IMR-90 (cell line): ENCODE data around the gene PYCARD. TPM values are rescaled to one million over a fixed set of nuclear protein-coding genes. Genes with fewer than 3 reads are reported as not detected.

Experiments used
- ATAC-seq: fragments of 200-7000 bp; cut with Tn5 transposase; 2 replicates; pipeline ENCODE4 v1.9.1; 2020; ENCODE audit warnings: low read depth, mild to moderate bottlenecking, moderate library complexity
- BruUV-seq: library from RNA; stranded (reverse); fragments of 400-500 nt; replicated peaks from 2 replicates; lab custom pipeline; 2021; lab: Mats Ljungman, UMichigan
- CTCF ChIA-PET: fragments of 300-600 bp; formaldehyde crosslinking; extraction: SDS; loops from one replicate; lab custom pipeline; 2021; ENCODE audit warnings: antibody characterized with exemption; lab: Yijun Ruan, JAX
- POLR2A ChIA-PET: fragments of 300-600 bp; sonication (Branson Sonifier 250); formaldehyde crosslinking; loops from one replicate; lab custom pipeline; 2022; ENCODE audit warnings: antibody characterized with exemption; ENCODE audit not compliant: unreplicated experiment; lab: Charles Lee
- DNase-seq: peaks from one replicate; pipeline ENCODE4 v3.0.0; 2013
- H2AFZ ChIP-seq: replicated peaks from 2 replicates; pipeline ENCODE3; 2013; ENCODE audit warnings: low read length, mild to moderate bottlenecking; ENCODE audit not compliant: poor library complexity
- H2AK5ac ChIP-seq: 2 replicates; pipeline ENCODE4 v1.6.1; 2013; ENCODE audit warnings: low read depth, low read length, inconsistent platforms
- H2AK9ac ChIP-seq: replicated peaks from 2 replicates; pipeline ENCODE3; 2013; ENCODE audit warnings: mild to moderate bottlenecking, low read depth, low read length, moderate library complexity; ENCODE audit not compliant: poor library complexity
- H2BK120ac ChIP-seq: 2 replicates; pipeline ENCODE4 v1.6.1; 2013; ENCODE audit warnings: low read depth, low read length, inconsistent platforms
- H2BK15ac ChIP-seq: 3 replicates; pipeline ENCODE4 v1.6.1; 2013; ENCODE audit warnings: low read depth, low read length, inconsistent platforms
- H2BK20ac ChIP-seq: 2 replicates; pipeline ENCODE4 v1.6.1; 2013; ENCODE audit warnings: low read depth, mild to moderate bottlenecking, inconsistent platforms, low read length, moderate library complexity
- H2BK5ac ChIP-seq: 2 replicates; pipeline ENCODE4 v1.6.1; 2013; ENCODE audit warnings: mild to moderate bottlenecking, low read depth, low read length, inconsistent platforms; ENCODE audit not compliant: poor library complexity, severe bottlenecking
- H3K14ac ChIP-seq: replicated peaks from 2 replicates; pipeline ENCODE4 v1.6.1; 2013; ENCODE audit warnings: low read depth, low read length, inconsistent platforms
- H3K18ac ChIP-seq: 2 replicates; pipeline ENCODE4 v1.6.1; 2013; ENCODE audit warnings: low read depth, low read length, control low read depth
- H3K23ac ChIP-seq: 2 replicates; pipeline ENCODE4 v1.6.1; 2013; ENCODE audit warnings: low read depth, low read length, inconsistent platforms
- H3K27ac ChIP-seq: 2 replicates; pipeline ENCODE4 v1.5.1; 2013; ENCODE audit warnings: mild to moderate bottlenecking, control low read depth, low read length; ENCODE audit not compliant: insufficient read depth
- H3K27me3 ChIP-seq: 2 replicates; pipeline ENCODE4 v1.6.1; 2013; ENCODE audit warnings: low read length; ENCODE audit not compliant: control insufficient read depth, insufficient read depth
- H3K36me3 ChIP-seq: 2 replicates; pipeline ENCODE4 v1.6.1; 2013; ENCODE audit warnings: low read length, mixed read lengths; ENCODE audit not compliant: control insufficient read depth, insufficient read depth
- H3K4ac ChIP-seq: 2 replicates; pipeline ENCODE4 v1.6.1; 2013; ENCODE audit warnings: low read depth, low read length, inconsistent platforms
- H3K4me1 ChIP-seq: 2 replicates; pipeline ENCODE4 v1.6.1; 2013; ENCODE audit warnings: low read length, mixed read lengths; ENCODE audit not compliant: control insufficient read depth, insufficient read depth
- H3K4me2 ChIP-seq: 2 replicates; pipeline ENCODE4 v1.6.1; 2013; ENCODE audit warnings: low read depth, mild to moderate bottlenecking, control low read depth, low read length, moderate library complexity
- H3K4me3 ChIP-seq: 2 replicates; pipeline ENCODE4 v1.5.1; 2013; ENCODE audit warnings: low read depth, mild to moderate bottlenecking, control low read depth, low read length, moderate library complexity; ENCODE audit not compliant: insufficient read depth
- H3K56ac ChIP-seq: 2 replicates; pipeline ENCODE4 v1.6.1; 2013; ENCODE audit warnings: low read length, inconsistent platforms; ENCODE audit not compliant: insufficient read depth; ENCODE audit errors: extremely low read depth
- H3K79me1 ChIP-seq, 2 experiments: 2 replicates each; pipeline ENCODE4 v1.6.1; 2013; ENCODE audit warnings: low read length in 2 of 2, inconsistent platforms in 1 of 2, low read depth in 1 of 2
- H3K9ac ChIP-seq: 2 replicates; pipeline ENCODE4 v1.6.1; 2013; ENCODE audit warnings: low read depth, low read length, control low read depth
- H3K9me1 ChIP-seq: 2 replicates; pipeline ENCODE4 v1.6.1; 2013; ENCODE audit warnings: low read length, inconsistent platforms; ENCODE audit not compliant: insufficient read depth
- H3K9me3 ChIP-seq: 2 replicates; pipeline ENCODE4 v1.6.1; 2013; ENCODE audit warnings: low read length; ENCODE audit not compliant: control insufficient read depth, insufficient read depth
- H4K20me1 ChIP-seq: 2 replicates; pipeline ENCODE4 v1.6.1; 2013; ENCODE audit warnings: low read length, inconsistent platforms; ENCODE audit not compliant: insufficient read depth
- H4K5ac ChIP-seq: 2 replicates; pipeline ENCODE4 v1.6.1; 2013; ENCODE audit warnings: mild to moderate bottlenecking, low read depth, low read length, control low read depth
- H4K8ac ChIP-seq, 2 experiments: 2 replicates each; pipeline ENCODE4 v1.6.1; 2013; ENCODE audit warnings: low read depth in 2 of 2, low read length in 2 of 2, control low read depth in 1 of 2, inconsistent platforms in 1 of 2
- H4K91ac ChIP-seq: 2 replicates; pipeline ENCODE4 v1.6.1; 2013; ENCODE audit warnings: low read depth, low read length, inconsistent platforms; ENCODE audit not compliant: insufficient read depth
- CEBPB ChIP-seq: IDR thresholded peaks from 2 replicates; pipeline ENCODE4 v1.6.1; 2012; ENCODE audit warnings: low read depth, low read length, improper control_type of control experiment
- CHD1 ChIP-seq: IDR thresholded peaks from 2 replicates; pipeline ENCODE4 v1.6.1; 2012; ENCODE audit warnings: low read depth, low read length, improper control_type of control experiment
- ELK1 ChIP-seq: fragments of 150-350 bp; IDR thresholded peaks from 2 replicates; pipeline ENCODE4 v1.6.1; 2016; ENCODE audit warnings: low read depth, mild to moderate bottlenecking, low read length, moderate library complexity, borderline replicate concordance
- FOS ChIP-seq: fragments of 150-350 bp; IDR thresholded peaks from 2 replicates; pipeline ENCODE4 v1.6.1; 2016; ENCODE audit warnings: low read depth, low read length
- MAFK ChIP-seq: IDR thresholded peaks from 2 replicates; pipeline ENCODE4 v1.6.1; 2012; ENCODE audit warnings: low read depth, low read length, improper control_type of control experiment
- MAZ ChIP-seq: IDR thresholded peaks from 2 replicates; pipeline ENCODE4 v1.6.1; 2012; ENCODE audit warnings: low read depth, mild to moderate bottlenecking, low read length, improper control_type of control experiment, moderate library complexity, borderline replicate concordance
- MXI1 ChIP-seq: IDR thresholded peaks from 2 replicates; pipeline ENCODE4 v1.6.1; 2012; ENCODE audit warnings: low read depth, mild to moderate bottlenecking, low read length, moderate library complexity, borderline replicate concordance
- NFE2L2 ChIP-seq: fragments of 150-350 bp; IDR thresholded peaks from 2 replicates; pipeline ENCODE4 v1.6.1; 2016; ENCODE audit warnings: low read depth, mild to moderate bottlenecking, low read length
- POLR2A ChIP-seq: IDR thresholded peaks from 2 replicates; pipeline ENCODE4 v1.6.1; 2012; ENCODE audit warnings: mild to moderate bottlenecking, low read depth, low read length
- RAD21 ChIP-seq: IDR thresholded peaks from 2 replicates; pipeline ENCODE4 v1.6.1; 2012; ENCODE audit warnings: low read length, improper control_type of control experiment
- RCOR1 ChIP-seq: IDR thresholded peaks from 2 replicates; pipeline ENCODE4 v1.6.1; 2012; ENCODE audit warnings: mild to moderate bottlenecking, low read length, improper control_type of control experiment; ENCODE audit not compliant: insufficient replicate concordance
- RFX5 ChIP-seq: IDR thresholded peaks from 2 replicates; pipeline ENCODE4 v1.8.0; 2012; ENCODE audit warnings: low read depth, mild to moderate bottlenecking, low read length, moderate library complexity
- SMC3 ChIP-seq: fragments of 150-350 bp; IDR thresholded peaks from 2 replicates; pipeline ENCODE4 v1.6.1; 2016; ENCODE audit warnings: low read depth, mild to moderate bottlenecking, antibody characterized with exemption, low read length, moderate library complexity
- USF2 ChIP-seq: fragments of 150-350 bp; IDR thresholded peaks from 2 replicates; pipeline ENCODE4 v1.6.1; 2017; ENCODE audit warnings: mild to moderate bottlenecking, antibody characterized with exemption, low read length, low read depth
- WGBS, 2 experiments: methylation state at CpG; one replicate each; pipeline versions ENCODE4 v1.1.5 to v1.1.7; 2013; ENCODE audit warnings: missing lambda C conversion rate in 2 of 2; ENCODE audit not compliant: insufficient read length in 1 of 2; ENCODE audit errors: extremely low coverage in 2 of 2; 5-methylcytosine and 5-hydroxymethylcytosine counted together
- dilution Hi-C: fragments of 300-500 bp; cut with HindIII; formaldehyde crosslinking; loops from one replicate; pipeline ENCODE4 v1.14.3; 2018; ENCODE audit warnings: low sequenced_read_pairs; ENCODE audit not compliant: unreplicated experiment
- in situ Hi-C: fragments of 300-500 bp; cut with MboI; formaldehyde crosslinking; loops from 3 replicates; pipeline ENCODE4 v1.14.3; 2019; ENCODE audit warnings: low sequenced_read_pairs, inconsistent platforms, mixed read lengths
- intact Hi-C: fragments of 100-400 bp; cut with micrococcal nuclease; formaldehyde crosslinking; loops from 2 replicates; pipeline ENCODE4 v1.10.0; 2022
- polyA plus RNA-seq, 3 experiments: library from polyadenylated mRNA; depleted of rRNA; stranded (reverse); fragments of >200 nt; gene quantifications; 2 replicates each; pipeline ENCODE4 v1.2.3, GENCODE V29; 2012; ENCODE audit warnings: low replicate concordance in 1 of 3
- total RNA-seq: library from RNA; depleted of rRNA; stranded (reverse); fragments of >200 nt; gene quantifications from 2 replicates; pipeline ENCODE4 v1.2.3, GENCODE V29; 2012
- TF ChIP-seq, protein P1 (sequence below): conservative IDR thresholded peaks from 2 replicates; pipeline ENCODE4 v1.5.1; 2012; ENCODE audit warnings: mild to moderate bottlenecking, low read depth, low read length, improper control_type of control experiment

Gene PYCARD
- total and polyA plus RNA-seq, 2 of the 4 experiments (the other 2 are of a cell fraction), result 10.2 to 20.5 TPM

DNA sequence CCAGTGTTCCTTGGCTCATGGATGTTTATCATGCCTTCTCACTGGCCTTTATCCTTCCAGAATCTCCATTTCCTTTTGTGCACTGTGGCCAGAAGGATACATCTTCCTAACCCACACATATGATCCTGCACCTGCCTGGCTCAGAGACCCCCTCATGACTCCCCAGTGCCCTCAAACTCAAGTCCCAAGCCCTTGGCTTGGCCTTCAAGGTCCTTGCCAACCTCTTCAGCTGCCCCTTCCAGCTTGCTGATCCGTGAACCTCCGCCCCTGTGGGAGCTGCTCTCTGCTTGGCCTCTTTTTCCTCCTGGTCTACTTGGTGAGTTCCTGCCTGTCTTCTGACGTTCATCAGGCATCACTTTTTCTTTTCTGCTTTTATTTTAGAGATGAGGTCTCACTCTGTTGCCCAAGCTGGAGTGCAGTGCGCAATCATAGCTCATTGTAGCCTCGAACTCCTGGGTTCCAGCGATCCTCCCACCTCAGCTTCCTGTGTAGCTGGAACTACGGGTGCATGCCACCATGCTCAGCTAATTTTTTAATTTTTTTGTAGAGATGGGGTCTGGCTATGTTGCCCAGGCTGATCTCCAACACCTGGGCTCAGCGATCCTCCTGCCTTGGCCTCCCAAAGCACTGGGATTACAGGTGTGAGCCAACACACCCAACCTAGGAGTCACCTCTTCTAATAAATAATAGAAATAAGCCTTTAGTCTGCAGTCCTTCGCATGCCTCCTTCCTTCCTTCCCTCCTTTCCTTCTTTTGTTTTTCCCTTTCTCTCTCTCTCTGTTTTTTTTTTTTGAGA lies 2.5 kb upstream of the PYCARD start:
- in situ Hi-C loops, result no loop called here
- no peak for TF ChIP-seq ELK1
- no peak for TF ChIP-seq POLR2A
- no peak for TF ChIP-seq NFE2L2
- no peak for TF ChIP-seq RCOR1
- no peak for TF ChIP-seq RAD21
- no peak for TF ChIP-seq RFX5
- no peak for TF ChIP-seq SMC3
- TF ChIP-seq MAFK, result no peak
- TF ChIP-seq, protein P1, sequence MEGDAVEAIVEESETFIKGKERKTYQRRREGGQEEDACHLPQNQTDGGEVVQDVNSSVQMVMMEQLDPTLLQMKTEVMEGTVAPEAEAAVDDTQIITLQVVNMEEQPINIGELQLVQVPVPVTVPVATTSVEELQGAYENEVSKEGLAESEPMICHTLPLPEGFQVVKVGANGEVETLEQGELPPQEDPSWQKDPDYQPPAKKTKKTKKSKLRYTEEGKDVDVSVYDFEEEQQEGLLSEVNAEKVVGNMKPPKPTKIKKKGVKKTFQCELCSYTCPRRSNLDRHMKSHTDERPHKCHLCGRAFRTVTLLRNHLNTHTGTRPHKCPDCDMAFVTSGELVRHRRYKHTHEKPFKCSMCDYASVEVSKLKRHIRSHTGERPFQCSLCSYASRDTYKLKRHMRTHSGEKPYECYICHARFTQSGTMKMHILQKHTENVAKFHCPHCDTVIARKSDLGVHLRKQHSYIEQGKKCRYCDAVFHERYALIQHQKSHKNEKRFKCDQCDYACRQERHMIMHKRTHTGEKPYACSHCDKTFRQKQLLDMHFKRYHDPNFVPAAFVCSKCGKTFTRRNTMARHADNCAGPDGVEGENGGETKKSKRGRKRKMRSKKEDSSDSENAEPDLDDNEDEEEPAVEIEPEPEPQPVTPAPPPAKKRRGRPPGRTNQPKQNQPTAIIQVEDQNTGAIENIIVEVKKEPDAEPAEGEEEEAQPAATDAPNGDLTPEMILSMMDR, result no peak
- TF ChIP-seq CHD1, result no peak
- no peak for TF ChIP-seq USF2
- TF ChIP-seq MAZ, result no peak
- TF ChIP-seq FOS, result no peak
- no peak for TF ChIP-seq CEBPB
- TF ChIP-seq MXI1, result no peak

More for the DNA sequence above, 2.5 kb upstream of the PYCARD start:
- Histone ChIP-seq H4K91ac (no peak overlapping the region), H2BK15ac (no peak overlapping the region), H2AK5ac (no peak overlapping the region), H2BK120ac (no peak overlapping the region), H2BK20ac (no peak overlapping the region), H3K4me1 (peaks cover 4% of the 10 kb centered on the region; the same call in 1 of the 2 replicates), H4K8ac (no peak overlapping the region), H3K4me3 (no peak overlapping the region), H3K9ac (no peak overlapping the region), H4K20me1 (peaks cover 9% of the 10 kb centered on the region; the same call in 1 of the 2 replicates), H2AK9ac (no peak overlapping the region), H4K5ac (no peak overlapping the region), H3K18ac (no peak overlapping the region), H2AFZ (no peak overlapping the region), H3K9me1 (no peaks in the 10 kb centered on the region), H3K27ac (no peak overlapping the region), H3K4me2 (no peak overlapping the region), H3K9me3 (no peaks in the 10 kb centered on the region), H3K27me3 (peaks cover 31% of the 10 kb centered on the region), H3K56ac (no peak overlapping the region), H3K14ac (no peak overlapping the region), H3K36me3 (peaks cover 2% of the 10 kb centered on the region; the same call in 1 of the 2 replicates), H3K79me1 (no peaks in the 10 kb centered on the region), H3K4ac (no peak overlapping the region), H2BK5ac (no peak overlapping the region), H3K23ac (no peak overlapping the region)
- no TSS peak for BruUV-seq
- intact Hi-C loops, result no loop called here
- ATAC-seq (no peak), DNase-seq (no peak)
- dilution Hi-C loops, result no loop called here
- ChIA-PET CTCF (no interaction called here), POLR2A (no interaction called here)
- 100% methylated on average over 2 of the region's 9 CpGs; no CpG with 5 or more reads in 1 of the 2 experiments for WGBS, 2 experiments
